Endometrial microvascular endothelial cells (primary cell): ENCODE measurements around the gene PNLDC1. TPM values are rescaled to one million over a fixed set of nuclear protein-coding genes. Genes with fewer than 3 reads are reported as not detected.

Source experiments
- total RNA-seq: library from RNA; depleted of rRNA; stranded (reverse); fragments of >200 nt; gene quantifications from one replicate; pipeline ENCODE4 v1.2.3, GENCODE V29; 2015; ENCODE audit errors: inconsistent ontology term

The PNLDC1 gene
- total RNA-seq, 1 donor from 2014 or later: not detected

Other genes with a start within 250 kb of the PNLDC1 start
- 111 TPM for gene SOD2, start 107.0 kb upstream of the PNLDC1 start, total RNA-seq
- 52.8 TPM for gene WTAP, start 72.8 kb upstream of the PNLDC1 start, total RNA-seq
- gene ACAT2, start 38.2 kb upstream of the PNLDC1 start, total RNA-seq: 24.8 TPM
- gene TCP1, start 10.7 kb upstream of the PNLDC1 start, total RNA-seq: 324 TPM
- 155 TPM for gene MRPL18, start 9.8 kb upstream of the PNLDC1 start, total RNA-seq
- not detected for gene MAS1, start 90.7 kb downstream of the PNLDC1 start, total RNA-seq
- 23.5 TPM for gene IGF2R, start 168.8 kb downstream of the PNLDC1 start, total RNA-seq